T-helper 22 cell (primary cell): Measurements from ENCODE around the gene LRFN4.

ENCODE experiments used
- DNase-seq: peaks from one replicate; pipeline ENCODE4 v3.0.0-alpha.2; 2020; ENCODE audit warnings: low read depth

LRFN4 gene

GRCh38 chr11:66858186-66858938 lies 1.5 kb downstream of the LRFN4 start:
- no peak for DNase-seq

GRCh38 chr11:66858939-66859685 lies 2.2 kb downstream of the LRFN4 start:
- DNase-seq = no peak

GRCh38 chr11:66859686-66860448 lies 3.0 kb downstream of the LRFN4 start:
- DNase-seq = no peak

GRCh38 chr11:66860449-66860831 lies 3.6 kb downstream of the LRFN4 start:
- no peak for DNase-seq

GRCh38 chr11:66861038-66861773 lies 4.3 kb downstream of the LRFN4 start:
- no peak for DNase-seq

- DNase-seq = no peak
Measured at GRCh38 chr11:66861774-66862558, 5.1 kb downstream of the LRFN4 start.

GRCh38 chr11:66862559-66863037 lies 5.7 kb downstream of the LRFN4 start:
- DNase-seq = no peak

- no peak for DNase-seq
Measured at GRCh38 chr11:66863428-66864125, 6.7 kb downstream of the LRFN4 start.

- DNase-seq = no peak
Measured at GRCh38 chr11:66864172-66864901, 7.5 kb downstream of the LRFN4 start.

GRCh38 chr11:66864924-66865697 lies 8.2 kb downstream of the LRFN4 start:
- DNase-seq = no peak

- no peak for DNase-seq
Measured at GRCh38 chr11:66866007-66866406, 9.1 kb downstream of the LRFN4 start.

- DNase-seq = no peak
Measured at GRCh38 chr11:66866511-66866986, 9.7 kb downstream of the LRFN4 start.

- DNase-seq = no peak
Measured at GRCh38 chr11:66867425-66868040, 10.7 kb downstream of the LRFN4 start.

GRCh38 chr11:66868082-66868725 lies 11.3 kb downstream of the LRFN4 start:
- no peak for DNase-seq

GRCh38 chr11:66868726-66869566 lies 12.1 kb downstream of the LRFN4 start:
- peak; percentile 56 for DNase-seq

- DNase-seq = no peak
Measured at GRCh38 chr11:66869567-66869870, 12.7 kb downstream of the LRFN4 start.

- DNase-seq = no peak
Measured at GRCh38 chr11:66870131-66870530, 13.3 kb downstream of the LRFN4 start.
